NCI-H1417 (cell line): ENCODE data around the gene PTPRG.

Experiments used
- DNase-seq, 3 experiments: peaks; one replicate each; lab custom pipeline; 2025; lab: John Stamatoyannopoulos, UW

PTPRG gene

GRCh38 chr3:61562721-61563312, 1.4 kb downstream of the PTPRG start:
- peak in 2 of 3 experiments; percentile 30 to 36 for DNase-seq

- no peak for DNase-seq
Observed at GRCh38 chr3:61563313-61564271, 2.2 kb downstream of the PTPRG start.

GRCh38 chr3:61564395-61565059, 3.2 kb downstream of the PTPRG start:
- no peak for DNase-seq

- DNase-seq, result no peak
Observed at GRCh38 chr3:61565569-61565968, 4.2 kb downstream of the PTPRG start.

GRCh38 chr3:61568127-61568526, 6.8 kb downstream of the PTPRG start:
- no peak for DNase-seq

GRCh38 chr3:61569856-61570580, 8.6 kb downstream of the PTPRG start:
- no peak for DNase-seq

GRCh38 chr3:61570813-61571212, 9.4 kb downstream of the PTPRG start:
- no peak for DNase-seq

GRCh38 chr3:61571516-61572336, 10.4 kb downstream of the PTPRG start:
- no peak for DNase-seq

GRCh38 chr3:61572879-61573278, 11.5 kb downstream of the PTPRG start:
- DNase-seq, result no peak

GRCh38 chr3:61573441-61573840, 12.1 kb downstream of the PTPRG start:
- DNase-seq, result no peak

GRCh38 chr3:61574854-61575253, 13.5 kb downstream of the PTPRG start:
- no peak for DNase-seq

- DNase-seq, result no peak
Observed at GRCh38 chr3:61575893-61576292, 14.5 kb downstream of the PTPRG start.

- no peak for DNase-seq
Observed at GRCh38 chr3:61577760-61578159, 16.4 kb downstream of the PTPRG start.

GRCh38 chr3:61578667-61579367, 17.4 kb downstream of the PTPRG start:
- DNase-seq, result no peak

GRCh38 chr3:61579685-61580084, 18.3 kb downstream of the PTPRG start:
- no peak for DNase-seq

- peak in 1 of 3 experiments; percentile 38 for DNase-seq
Observed at GRCh38 chr3:61580982-61581643, 19.7 kb downstream of the PTPRG start.

- DNase-seq, result no peak
Observed at GRCh38 chr3:61582287-61582686, 20.9 kb downstream of the PTPRG start.

GRCh38 chr3:61582846-61583245, 21.5 kb downstream of the PTPRG start:
- no peak for DNase-seq

GRCh38 chr3:61583890-61584875, 22.8 kb downstream of the PTPRG start:
- DNase-seq, result no peak
